Measurements from ENCODE around the gene CNOT2.
"Not testable (repeated sequence)": the region's sequence is repeated elsewhere in the genome, so short reads cannot be mapped to it uniquely, and the experiment has no call there.

The CNOT2 gene

GRCh38 chr12:70386771-70387170 is 143.5 kb downstream of the CNOT2 start:
- Histone ChIP-seq H3K36me3 (ENCODE audit: insufficient read depth, low read length) (no peaks in the 10 kb centered on the region), H3K27ac (no peak overlapping the region), H3K9me3 (ENCODE audit: low read depth, low read length) (no peaks in the 10 kb centered on the region), H3K9ac (ENCODE audit: insufficient read length) (no peak overlapping the region), H3K4me3 (no peak overlapping the region)
- no peak for DNase-seq (ENCODE audit: low read depth, low spot score)
- no peak for TF ChIP-seq EZH2 (IDR thresholded peaks at IDR 0.05)
- no peak for TF ChIP-seq FOXP2 (optimal IDR thresholded peaks at IDR 0.05; ENCODE audit: control extremely low read depth, extremely low read length, insufficient read depth)
- TF ChIP-seq POLR2AphosphoS5 (IDR thresholded peaks at IDR 0.05; ENCODE audit: borderline replicate concordance, low read depth, low read length): no peak

GRCh38 chr12:70389678-70390077 is 146.4 kb downstream of the CNOT2 start:
- no peak for TF ChIP-seq POLR2AphosphoS5 (IDR thresholded peaks at IDR 0.05; ENCODE audit: borderline replicate concordance, low read depth, low read length)
- no peak for TF ChIP-seq FOXP2 (optimal IDR thresholded peaks at IDR 0.05; ENCODE audit: control extremely low read depth, extremely low read length, insufficient read depth)
- TF ChIP-seq EZH2 (IDR thresholded peaks at IDR 0.05): no peak
- no peaks in the 10 kb centered on the region for H3K9me3 ChIP-seq (ENCODE audit: low read depth, low read length)
- H3K36me3 ChIP-seq (ENCODE audit: insufficient read depth, low read length): no peaks in the 10 kb centered on the region

GRCh38 chr12:70392631-70393030 is 149.4 kb downstream of the CNOT2 start:
- H3K4me3 ChIP-seq; H3K36me3 ChIP-seq (ENCODE audit: insufficient read depth, low read length); H3K27ac ChIP-seq; H3K9me3 ChIP-seq (ENCODE audit: low read depth, low read length); DNase-seq (ENCODE audit: low read depth, low spot score); H3K9ac ChIP-seq (ENCODE audit: insufficient read length): not testable (repeated sequence)

More at GRCh38 chr12:70389678-70390077, 146.4 kb downstream of the CNOT2 start:
- DNase-seq (ENCODE audit: low read depth, low spot score): no peak
- H3K9ac ChIP-seq (ENCODE audit: insufficient read length): no peak overlapping the region
- H3K27ac ChIP-seq: no peak overlapping the region
- H3K4me3 ChIP-seq: no peak overlapping the region

GRCh38 chr12:70393787-70394499 is 150.7 kb downstream of the CNOT2 start:
- Histone ChIP-seq H3K36me3 (ENCODE audit: insufficient read depth, low read length) (no peaks in the 10 kb centered on the region), H3K27ac (no peak overlapping the region), H3K9ac (ENCODE audit: insufficient read length) (no peak overlapping the region), H3K9me3 (ENCODE audit: low read depth, low read length) (no peaks in the 10 kb centered on the region), H3K4me3 (no peak overlapping the region)
- TF ChIP-seq FOXP2 (optimal IDR thresholded peaks at IDR 0.05; ENCODE audit: control extremely low read depth, extremely low read length, insufficient read depth): no peak
- no peak for TF ChIP-seq EZH2 (IDR thresholded peaks at IDR 0.05)
- no peak for TF ChIP-seq POLR2AphosphoS5 (IDR thresholded peaks at IDR 0.05; ENCODE audit: borderline replicate concordance, low read depth, low read length)
- DNase-seq (ENCODE audit: low read depth, low spot score): no peak

- TF ChIP-seq FOXP2 (optimal IDR thresholded peaks at IDR 0.05; ENCODE audit: control extremely low read depth, extremely low read length, insufficient read depth) (no peak), EZH2 (IDR thresholded peaks at IDR 0.05) (no peak), POLR2AphosphoS5 (IDR thresholded peaks at IDR 0.05; ENCODE audit: borderline replicate concordance, low read depth, low read length) (no peak)
- Histone ChIP-seq H3K9ac (ENCODE audit: insufficient read length) (no peak overlapping the region), H3K9me3 (ENCODE audit: low read depth, low read length) (no peaks in the 10 kb centered on the region), H3K36me3 (ENCODE audit: insufficient read depth, low read length) (peaks cover 5% of the 10 kb centered on the region; the same call in 1 of the 2 replicates), H3K27ac (no peak overlapping the region), H3K4me3 (no peak overlapping the region)
- no peak for DNase-seq (ENCODE audit: low read depth, low spot score)
Observed at GRCh38 chr12:70398002-70398401, 154.8 kb downstream of the CNOT2 start.

GRCh38 chr12:70398862-70399261 is 155.6 kb downstream of the CNOT2 start:
- no peak for DNase-seq (ENCODE audit: low read depth, low spot score)
- H3K36me3 ChIP-seq (ENCODE audit: insufficient read depth, low read length): peaks cover 5% of the 10 kb centered on the region; the same call in 1 of the 2 replicates

GRCh38 chr12:70399311-70399710 is 156.1 kb downstream of the CNOT2 start:
- H3K36me3 ChIP-seq (ENCODE audit: insufficient read depth, low read length): peaks cover 5% of the 10 kb centered on the region; the same call in 1 of the 2 replicates

More at GRCh38 chr12:70398862-70399261, 155.6 kb downstream of the CNOT2 start:
- no peak overlapping the region for H3K9ac ChIP-seq (ENCODE audit: insufficient read length)
- H3K4me3 ChIP-seq: no peak overlapping the region
- H3K27ac ChIP-seq: no peak overlapping the region
- no peak for TF ChIP-seq EZH2 (IDR thresholded peaks at IDR 0.05)
- no peak for TF ChIP-seq FOXP2 (optimal IDR thresholded peaks at IDR 0.05; ENCODE audit: control extremely low read depth, extremely low read length, insufficient read depth)
- no peak for TF ChIP-seq POLR2AphosphoS5 (IDR thresholded peaks at IDR 0.05; ENCODE audit: borderline replicate concordance, low read depth, low read length)
- H3K9me3 ChIP-seq (ENCODE audit: low read depth, low read length): no peaks in the 10 kb centered on the region

GRCh38 chr12:70400124-70400523 is 156.9 kb downstream of the CNOT2 start:
- no peak overlapping the region for H3K4me3 ChIP-seq
- DNase-seq (ENCODE audit: low read depth, low spot score): no peak
- H3K36me3 ChIP-seq (ENCODE audit: insufficient read depth, low read length): peaks cover 5% of the 10 kb centered on the region; the same call in 1 of the 2 replicates
- no peak overlapping the region for H3K27ac ChIP-seq
- H3K9ac ChIP-seq (ENCODE audit: insufficient read length): no peak overlapping the region
- no peaks in the 10 kb centered on the region for H3K9me3 ChIP-seq (ENCODE audit: low read depth, low read length)
- no peak for TF ChIP-seq FOXP2 (optimal IDR thresholded peaks at IDR 0.05; ENCODE audit: control extremely low read depth, extremely low read length, insufficient read depth)
- no peak for TF ChIP-seq POLR2AphosphoS5 (IDR thresholded peaks at IDR 0.05; ENCODE audit: borderline replicate concordance, low read depth, low read length)
- no peak for TF ChIP-seq EZH2 (IDR thresholded peaks at IDR 0.05)

More at GRCh38 chr12:70399311-70399710, 156.1 kb downstream of the CNOT2 start:
- Histone ChIP-seq H3K9ac (ENCODE audit: insufficient read length) (no peak overlapping the region), H3K4me3 (no peak overlapping the region), H3K27ac (no peak overlapping the region), H3K9me3 (ENCODE audit: low read depth, low read length) (no peaks in the 10 kb centered on the region)
- no peak for DNase-seq (ENCODE audit: low read depth, low spot score)
- no peak for TF ChIP-seq FOXP2 (optimal IDR thresholded peaks at IDR 0.05; ENCODE audit: control extremely low read depth, extremely low read length, insufficient read depth)
- TF ChIP-seq EZH2 (IDR thresholded peaks at IDR 0.05): no peak
- TF ChIP-seq POLR2AphosphoS5 (IDR thresholded peaks at IDR 0.05; ENCODE audit: borderline replicate concordance, low read depth, low read length): no peak

- Histone ChIP-seq H3K9ac (ENCODE audit: insufficient read length) (no peak overlapping the region), H3K4me3 (no peak overlapping the region), H3K9me3 (ENCODE audit: low read depth, low read length) (no peaks in the 10 kb centered on the region), H3K36me3 (ENCODE audit: insufficient read depth, low read length) (peaks cover 5% of the 10 kb centered on the region; the same call in 1 of the 2 replicates), H3K27ac (no peak overlapping the region)
- DNase-seq (ENCODE audit: low read depth, low spot score): no peak
- no peak for TF ChIP-seq EZH2 (IDR thresholded peaks at IDR 0.05)
- TF ChIP-seq POLR2AphosphoS5 (IDR thresholded peaks at IDR 0.05; ENCODE audit: borderline replicate concordance, low read depth, low read length): no peak
- TF ChIP-seq FOXP2 (optimal IDR thresholded peaks at IDR 0.05; ENCODE audit: control extremely low read depth, extremely low read length, insufficient read depth): no peak
Observed at GRCh38 chr12:70402597-70402996, 159.4 kb downstream of the CNOT2 start.
